ENCODE data around the gene ELOVL7.

DNA sequence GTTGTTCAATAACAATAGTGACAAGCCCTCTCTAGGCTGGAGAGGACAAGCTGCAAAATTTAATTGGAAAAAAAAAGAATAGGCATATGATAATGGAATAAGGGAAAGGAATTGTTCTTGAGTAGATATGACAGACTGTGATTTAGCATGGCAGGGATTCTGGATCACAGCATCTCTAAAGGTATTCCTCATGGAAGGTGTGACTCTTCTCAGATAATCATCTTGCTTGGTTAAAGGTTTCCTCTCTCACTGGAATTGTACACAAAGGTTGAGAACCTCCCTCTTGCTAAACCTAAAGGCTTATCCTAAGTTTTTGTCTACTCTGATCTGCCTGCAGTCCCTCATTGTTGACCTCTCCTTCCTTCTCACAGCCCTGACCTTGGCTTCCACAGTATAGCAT, 31.6 kb downstream of the ELOVL7 start:
- no peak for TF ChIP-seq EZH2 (IDR thresholded peaks at IDR 0.05; ENCODE audit: borderline replicate concordance, low read length)
- no peak for TF ChIP-seq CTCF (IDR thresholded peaks at IDR 0.05; ENCODE audit: low read length)

Measured in OCI-LY1 (cell line).